ENCODE data around the gene LYZL1.
"Not testable (repeated sequence)": the region's sequence is repeated elsewhere in the genome, so short reads cannot be mapped to it uniquely, and the experiment has no call there.

Gene LYZL1

GRCh38 chr10:29337526-29337925 is 48.7 kb downstream of the LYZL1 start:
- DNase-seq: not testable (repeated sequence)

GRCh38 chr10:29343607-29344038 is 54.8 kb downstream of the LYZL1 start:
- no peak for DNase-seq

GRCh38 chr10:29344073-29344820 is 55.4 kb downstream of the LYZL1 start:
- DNase-seq: no peak

- DNase-seq: no peak
These were observed 56.5 kb downstream of the LYZL1 start for GRCh38 chr10:29345144-29345909.

- DNase-seq: no peak
These were observed 57.0 kb downstream of the LYZL1 start for GRCh38 chr10:29345910-29346209.

- DNase-seq: no peak
These were observed 57.6 kb downstream of the LYZL1 start for GRCh38 chr10:29346296-29347001.

- no peak for DNase-seq
These were observed 60.0 kb downstream of the LYZL1 start for GRCh38 chr10:29348836-29349235.

- no peak for DNase-seq
These were observed 64.4 kb downstream of the LYZL1 start for GRCh38 chr10:29353305-29353704.

GRCh38 chr10:29353887-29354561 is 65.2 kb downstream of the LYZL1 start:
- no peak for DNase-seq

GRCh38 chr10:29355411-29355991 is 66.6 kb downstream of the LYZL1 start:
- DNase-seq: no peak

- DNase-seq: no peak
These were observed 68.1 kb downstream of the LYZL1 start for GRCh38 chr10:29356931-29357330.

GRCh38 chr10:29358010-29358616 is 69.2 kb downstream of the LYZL1 start:
- DNase-seq: no peak

GRCh38 chr10:29360215-29360853 is 71.5 kb downstream of the LYZL1 start:
- not testable (repeated sequence) for DNase-seq
